WI38 (cell line): ENCODE measurements around the gene DDX39A.

Source experiments
- H3K4me3 ChIP-seq: 2 replicates; pipeline ENCODE4 v1.5.1; 2011; ENCODE audit warnings: low read depth, mild to moderate bottlenecking, control low read depth, low read length
- TF ChIP-seq, protein P1 (sequence below): IDR thresholded peaks from 2 replicates; pipeline ENCODE4 v1.5.1; 2012; ENCODE audit warnings: low read depth, mild to moderate bottlenecking, control low read depth, low read length

Gene DDX39A

GRCh38 chr19:14433554-14434501, 14.7 kb upstream of the DDX39A start:
- TF ChIP-seq, protein P1, sequence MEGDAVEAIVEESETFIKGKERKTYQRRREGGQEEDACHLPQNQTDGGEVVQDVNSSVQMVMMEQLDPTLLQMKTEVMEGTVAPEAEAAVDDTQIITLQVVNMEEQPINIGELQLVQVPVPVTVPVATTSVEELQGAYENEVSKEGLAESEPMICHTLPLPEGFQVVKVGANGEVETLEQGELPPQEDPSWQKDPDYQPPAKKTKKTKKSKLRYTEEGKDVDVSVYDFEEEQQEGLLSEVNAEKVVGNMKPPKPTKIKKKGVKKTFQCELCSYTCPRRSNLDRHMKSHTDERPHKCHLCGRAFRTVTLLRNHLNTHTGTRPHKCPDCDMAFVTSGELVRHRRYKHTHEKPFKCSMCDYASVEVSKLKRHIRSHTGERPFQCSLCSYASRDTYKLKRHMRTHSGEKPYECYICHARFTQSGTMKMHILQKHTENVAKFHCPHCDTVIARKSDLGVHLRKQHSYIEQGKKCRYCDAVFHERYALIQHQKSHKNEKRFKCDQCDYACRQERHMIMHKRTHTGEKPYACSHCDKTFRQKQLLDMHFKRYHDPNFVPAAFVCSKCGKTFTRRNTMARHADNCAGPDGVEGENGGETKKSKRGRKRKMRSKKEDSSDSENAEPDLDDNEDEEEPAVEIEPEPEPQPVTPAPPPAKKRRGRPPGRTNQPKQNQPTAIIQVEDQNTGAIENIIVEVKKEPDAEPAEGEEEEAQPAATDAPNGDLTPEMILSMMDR: no peak
- peak overlapping the region; percentile 82 for H3K4me3 ChIP-seq

- peak within 1 kb of the TSS; percentile 82 for H3K4me3 ChIP-seq
- TF ChIP-seq, protein P1: no peak
These were observed 13.8 kb upstream of the DDX39A start, which contains the start of gene PKN1 for GRCh38 chr19:14432791-14433553. Gene PKN1, plus strand, starts transcription at chr19:14433306. Its CDS starts 216 bp downstream, at chr19:14433522.

DNA sequence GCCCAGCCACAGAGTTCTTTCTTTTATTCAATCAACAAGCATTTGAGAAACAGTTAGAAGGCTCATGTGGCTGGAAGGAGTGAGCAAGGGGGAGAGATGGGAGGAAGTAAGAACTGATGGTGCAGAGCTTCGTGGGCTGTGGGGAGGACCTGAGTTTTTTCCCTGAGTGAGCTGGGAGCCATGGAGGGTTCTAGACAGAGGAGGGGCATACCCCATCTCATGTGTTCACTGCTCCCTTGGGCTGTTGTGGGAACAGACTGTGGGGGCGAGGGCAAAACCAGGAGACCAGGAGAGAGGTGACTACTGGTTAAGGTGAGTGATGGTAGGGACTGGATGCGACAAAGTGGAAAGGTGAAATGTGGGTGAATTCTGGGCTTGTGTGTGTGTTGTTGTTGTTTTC, 11.6 kb upstream of the DDX39A start:
- no peak overlapping the region for H3K4me3 ChIP-seq
- TF ChIP-seq, protein P1: no peak

- no peak overlapping the region for H3K4me3 ChIP-seq
- TF ChIP-seq, protein P1: no peak
These were observed 9.8 kb upstream of the DDX39A start for GRCh38 chr19:14428882-14429416.

DNA sequence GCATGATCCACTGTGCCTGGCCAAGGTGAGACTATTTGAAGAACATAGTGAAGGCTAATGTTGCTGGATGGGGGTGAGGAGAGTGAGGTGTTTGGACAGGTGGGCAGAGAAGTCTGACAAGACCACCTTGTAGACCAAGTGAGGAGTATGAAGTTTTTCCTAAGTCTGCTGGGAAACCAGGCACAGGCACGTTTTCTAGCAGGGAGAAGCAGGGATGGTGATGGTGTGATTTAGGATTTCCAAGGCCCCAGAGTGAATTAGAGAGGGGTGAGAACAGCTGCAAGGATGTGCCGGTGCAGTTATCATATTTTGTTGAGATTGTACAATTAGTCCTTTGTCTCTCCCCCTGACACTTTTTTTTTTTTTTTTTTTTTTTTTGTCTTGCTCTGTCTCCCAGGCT, 8.3 kb upstream of the DDX39A start:
- TF ChIP-seq, protein P1: no peak
- no peak overlapping the region for H3K4me3 ChIP-seq

DNA sequence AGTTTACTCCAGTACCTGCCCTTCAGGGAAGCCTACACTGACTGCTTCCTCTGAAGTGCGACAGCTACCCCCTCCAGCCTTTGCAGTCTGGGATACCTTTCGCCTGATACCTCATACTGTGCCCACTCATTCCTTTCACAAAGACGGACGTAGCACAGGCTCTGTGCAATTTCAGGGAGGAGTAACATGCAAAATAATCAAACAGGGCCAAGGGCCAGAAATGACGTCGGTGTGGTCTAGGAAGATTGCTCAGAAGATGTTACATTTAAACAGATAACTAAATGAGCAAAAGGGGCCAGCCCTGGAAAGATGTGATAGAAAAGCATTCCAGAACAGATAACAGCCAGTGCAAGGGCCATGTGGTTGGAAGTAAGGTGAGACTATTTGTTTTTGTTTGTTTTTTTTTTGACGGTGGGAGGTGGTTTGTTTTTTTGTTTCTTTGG, 6.6 kb upstream of the DDX39A start:
- no peak overlapping the region for H3K4me3 ChIP-seq
- TF ChIP-seq, protein P1: no peak

DNA sequence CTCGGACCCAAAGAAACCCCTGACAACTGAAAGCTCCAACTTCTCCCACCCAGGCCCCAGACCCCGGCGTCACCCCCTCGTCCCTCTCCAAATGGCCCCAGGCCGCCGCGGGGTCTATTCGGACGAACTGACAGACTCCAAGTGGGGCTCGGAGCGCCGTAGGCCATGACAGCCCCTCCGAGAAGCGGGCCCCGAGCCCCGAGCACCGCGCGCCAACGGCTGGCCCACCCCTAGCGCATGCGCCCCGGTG, 360 bp downstream of the DDX39A start:
- TF ChIP-seq, protein P1: no peak
- peak overlapping the region; percentile 91 for H3K4me3 ChIP-seq
